NCI-H128 (cell line): ENCODE measurements around the gene TRIAP1.
A peak's percentile ranks its signal among the peaks of the same experiment; 100 is the strongest.
"Not testable (repeated sequence)": the region's sequence is repeated elsewhere in the genome, so short reads cannot be mapped to it uniquely, and the experiment has no call there.

Experiments used
- DNase-seq: peaks from one replicate; lab custom pipeline; 2025; ENCODE audit not compliant: unreplicated experiment; lab: John Stamatoyannopoulos, UW

TRIAP1 gene

DNA sequence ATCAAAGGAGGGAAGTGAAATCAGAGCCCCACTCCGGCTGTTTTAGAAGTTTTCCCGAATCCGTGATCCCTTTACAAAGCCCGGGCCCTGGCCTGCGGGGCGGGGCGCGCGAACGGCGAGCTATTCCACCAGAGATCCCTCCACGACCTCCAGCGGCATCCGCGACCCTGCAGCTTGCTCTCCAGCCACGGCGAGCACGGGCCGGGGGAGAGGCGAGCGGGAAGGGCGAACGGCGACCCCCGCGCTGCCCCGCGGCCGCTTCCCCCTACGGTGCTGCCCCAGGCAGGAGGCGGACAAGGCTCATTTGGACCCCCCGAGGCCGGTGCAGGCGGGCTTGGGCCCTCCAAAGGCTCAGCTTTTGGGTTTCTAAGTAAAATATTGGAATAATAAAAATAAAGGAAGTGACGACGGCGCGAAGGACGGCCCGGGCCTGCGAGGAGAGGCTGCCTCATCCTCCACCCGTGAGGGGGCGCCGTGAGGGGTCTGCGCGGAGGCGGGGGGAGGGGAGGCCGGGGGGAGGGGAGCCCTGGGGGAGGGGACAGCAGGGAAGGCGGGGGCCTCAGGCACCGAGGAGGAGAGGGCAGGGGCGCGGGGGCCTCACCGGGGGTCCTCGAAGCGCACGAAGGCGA lies 22.8 kb upstream of the TRIAP1 start:
- DNase-seq, result no peak

DNA sequence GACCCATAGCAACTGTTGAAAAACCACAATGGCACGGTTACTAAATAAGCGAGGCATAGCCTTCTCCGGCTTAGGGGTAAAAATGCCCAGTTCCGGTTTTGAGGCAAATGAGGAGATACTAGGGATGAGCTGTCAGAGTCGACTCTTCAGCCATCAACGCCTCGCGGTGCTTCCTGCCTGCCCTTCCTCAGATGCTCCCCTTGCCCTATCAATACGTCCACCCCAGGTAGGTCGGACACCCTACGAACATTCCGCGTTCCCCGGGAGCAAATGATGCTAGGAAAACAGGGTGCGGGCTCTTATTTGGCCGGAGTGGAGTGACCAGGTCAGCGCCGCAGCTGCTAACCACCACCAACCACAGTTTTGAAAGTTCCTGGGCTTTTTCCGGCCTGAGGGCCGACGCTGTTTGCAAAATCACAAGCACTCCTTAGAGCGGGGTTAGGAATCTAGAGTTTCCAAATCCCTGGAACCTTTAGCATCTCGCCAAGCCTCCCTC lies 22.2 kb upstream of the TRIAP1 start:
- no peak for DNase-seq

DNA sequence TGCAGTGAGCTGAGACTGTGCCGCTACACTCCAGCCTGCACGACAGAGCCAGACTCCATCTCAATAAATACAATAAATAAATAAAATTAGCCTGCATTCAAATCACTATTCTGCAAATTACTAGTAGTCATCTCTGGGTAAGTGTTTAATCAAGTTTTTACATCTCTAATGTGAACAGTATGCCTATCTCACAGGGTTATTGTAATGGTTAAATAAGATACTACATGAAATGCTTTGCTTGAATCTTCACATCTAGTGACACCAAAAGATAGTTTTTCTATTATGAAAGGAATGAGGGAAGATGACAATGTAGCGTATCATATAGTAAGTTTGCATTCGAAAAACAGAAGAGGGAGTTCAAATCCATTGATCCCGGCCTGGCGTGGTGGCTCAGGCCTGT lies 21.3 kb upstream of the TRIAP1 start:
- no peak for DNase-seq

DNA sequence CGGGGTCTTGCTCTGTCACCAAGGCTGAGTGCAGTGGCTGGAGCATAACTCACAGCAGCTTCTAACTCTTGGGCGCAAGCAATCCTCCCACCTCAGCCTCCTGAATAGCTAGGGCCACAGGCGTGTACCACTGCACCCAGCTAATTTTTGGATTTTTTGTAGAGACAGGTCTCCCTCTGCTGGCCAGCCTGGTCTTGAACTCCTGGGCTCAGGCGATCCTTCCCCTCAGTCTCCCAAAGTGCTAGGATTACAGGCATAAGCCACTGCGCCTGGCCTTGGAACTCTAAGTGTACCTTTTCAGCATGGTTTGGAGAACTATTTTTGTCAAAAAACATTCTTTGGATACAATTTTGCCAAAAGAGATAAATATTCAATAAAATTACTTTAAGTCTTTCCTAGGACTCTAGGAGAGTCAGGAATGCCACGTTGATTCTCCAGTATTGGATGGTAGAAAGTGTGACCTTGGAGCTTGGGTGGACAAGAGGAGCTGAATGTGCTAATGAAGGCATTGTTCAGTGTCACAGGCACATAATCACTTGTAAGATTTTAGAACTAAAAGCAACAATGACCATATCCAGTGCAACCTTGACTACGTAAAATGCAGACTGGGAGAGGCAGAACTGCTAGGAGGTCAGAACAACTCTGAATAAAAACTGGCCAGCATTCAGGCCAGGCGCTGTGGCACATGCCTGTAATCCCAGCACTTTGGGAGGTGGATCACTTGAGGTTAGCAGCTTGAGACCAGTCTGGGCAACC lies 20.6 kb upstream of the TRIAP1 start:
- peak; percentile 22 for DNase-seq

GRCh38 chr12:120465756-120466155 lies 19.6 kb upstream of the TRIAP1 start:
- no peak for DNase-seq

DNA sequence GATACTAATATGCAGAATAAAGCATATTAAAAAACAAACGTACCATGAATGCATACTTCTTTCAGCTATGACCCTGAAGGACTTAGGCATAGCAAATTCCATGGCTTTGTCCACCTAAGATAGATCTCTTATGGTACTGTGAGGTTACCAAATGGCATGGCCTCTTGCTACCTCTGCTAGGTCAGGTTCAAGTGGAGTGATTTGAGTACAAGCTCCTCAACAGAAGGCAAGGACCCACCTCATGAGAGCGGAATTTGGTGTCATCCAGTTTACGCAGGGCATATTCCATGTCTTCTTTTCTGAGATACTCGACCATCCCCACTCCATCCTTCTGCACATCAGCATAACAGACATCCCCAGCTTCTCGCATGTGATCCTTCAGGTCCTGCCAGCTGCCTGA lies 17.5 kb upstream of the TRIAP1 start:
- no peak for DNase-seq

DNA sequence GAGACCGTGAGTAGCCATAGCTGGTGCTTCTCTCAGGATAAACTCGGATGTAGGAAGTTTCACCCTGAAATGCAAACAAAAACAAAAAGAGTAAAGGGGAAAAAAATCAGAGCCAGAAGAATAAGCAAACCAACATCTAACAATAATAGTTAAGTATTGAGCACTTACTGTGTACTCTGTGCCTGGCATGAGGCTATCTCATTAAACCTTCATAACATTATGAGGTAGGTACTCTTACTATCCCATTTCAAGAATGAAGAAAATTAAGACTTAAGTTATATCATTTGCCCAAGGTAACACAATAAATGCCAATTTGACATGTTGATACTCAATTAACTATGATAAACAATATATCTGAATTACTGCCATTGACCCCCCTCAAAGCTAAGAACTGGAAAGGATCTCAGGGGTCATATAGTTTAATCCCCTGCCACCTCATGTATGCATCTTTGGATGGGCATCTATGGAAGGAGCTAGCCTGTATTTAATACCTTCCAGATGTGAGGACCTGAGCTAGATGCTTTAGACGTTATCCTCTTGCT lies 16.0 kb upstream of the TRIAP1 start:
- DNase-seq, result no peak

DNA sequence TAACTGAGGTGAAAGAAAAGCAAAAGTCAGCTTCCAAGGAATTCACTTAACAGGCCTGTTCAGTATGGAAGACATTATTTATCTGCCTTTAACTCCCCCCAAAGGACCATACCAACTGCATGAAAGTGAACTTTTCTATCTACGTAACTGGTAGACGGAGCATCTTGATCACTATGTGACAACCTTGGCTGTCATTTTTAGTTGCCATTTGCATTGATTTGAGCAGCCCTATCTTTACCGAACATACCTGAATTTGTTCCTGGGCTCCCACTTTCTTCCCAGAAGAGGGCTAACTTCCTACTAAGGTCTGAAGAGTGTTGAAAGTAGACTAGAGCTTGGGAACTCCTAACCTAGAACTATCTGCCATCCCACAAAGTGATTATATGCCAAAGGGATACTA lies 14.0 kb upstream of the TRIAP1 start:
- DNase-seq, result no peak

DNA sequence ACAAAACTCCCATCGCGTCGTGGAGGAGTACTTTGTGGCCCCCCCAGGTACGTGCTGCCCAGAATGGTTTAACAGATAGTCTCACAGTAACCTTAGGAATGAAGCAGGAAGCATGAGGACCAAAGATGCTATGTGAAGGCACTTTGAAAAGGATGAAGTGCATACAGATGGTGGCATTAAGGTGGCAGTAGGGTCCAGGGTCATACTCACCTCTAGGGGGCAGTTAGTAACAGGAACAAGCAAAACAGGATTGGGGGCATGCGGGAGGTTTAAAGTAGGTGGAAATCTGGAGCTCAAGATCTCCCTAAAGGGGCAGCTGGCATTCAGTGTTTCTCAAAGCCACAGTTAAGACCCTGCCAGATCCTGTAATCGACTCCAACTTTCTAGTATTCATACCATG lies 10.9 kb upstream of the TRIAP1 start:
- DNase-seq, result no peak

- no peak for DNase-seq
These were observed 9.1 kb upstream of the TRIAP1 start for GRCh38 chr12:120455302-120455701.

GRCh38 chr12:120453977-120454376 lies 7.8 kb upstream of the TRIAP1 start:
- no peak for DNase-seq

GRCh38 chr12:120453060-120453750 lies 7.0 kb upstream of the TRIAP1 start:
- DNase-seq, result no peak

DNA sequence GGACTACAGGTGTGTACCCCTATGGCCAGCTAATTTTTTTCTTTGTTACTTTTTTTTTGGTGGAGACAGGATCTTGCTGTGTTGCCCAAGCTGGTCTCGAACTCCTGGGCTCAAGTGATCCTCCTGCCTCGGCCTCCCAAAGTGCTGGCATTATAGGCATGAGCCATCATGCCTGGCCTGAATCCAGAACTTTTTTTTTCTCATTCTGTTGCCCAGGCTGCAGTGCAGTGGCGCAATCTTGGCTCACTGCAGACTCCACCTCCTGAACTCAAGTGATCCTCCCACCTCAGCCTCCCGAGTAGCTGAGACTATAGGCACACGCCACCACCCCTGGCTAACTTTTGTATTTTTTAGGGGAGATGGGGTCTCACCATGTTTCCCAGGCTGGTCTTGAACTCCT lies 6.3 kb upstream of the TRIAP1 start:
- not testable (repeated sequence) for DNase-seq

GRCh38 chr12:120447992-120448391 lies 1.8 kb upstream of the TRIAP1 start:
- DNase-seq, result no peak

- DNase-seq, result not testable (repeated sequence)
These were observed 627 bp upstream of the TRIAP1 start for GRCh38 chr12:120446844-120447178.

GRCh38 chr12:120444676-120445075 lies 1.5 kb downstream of the TRIAP1 start:
- DNase-seq, result no peak

DNA sequence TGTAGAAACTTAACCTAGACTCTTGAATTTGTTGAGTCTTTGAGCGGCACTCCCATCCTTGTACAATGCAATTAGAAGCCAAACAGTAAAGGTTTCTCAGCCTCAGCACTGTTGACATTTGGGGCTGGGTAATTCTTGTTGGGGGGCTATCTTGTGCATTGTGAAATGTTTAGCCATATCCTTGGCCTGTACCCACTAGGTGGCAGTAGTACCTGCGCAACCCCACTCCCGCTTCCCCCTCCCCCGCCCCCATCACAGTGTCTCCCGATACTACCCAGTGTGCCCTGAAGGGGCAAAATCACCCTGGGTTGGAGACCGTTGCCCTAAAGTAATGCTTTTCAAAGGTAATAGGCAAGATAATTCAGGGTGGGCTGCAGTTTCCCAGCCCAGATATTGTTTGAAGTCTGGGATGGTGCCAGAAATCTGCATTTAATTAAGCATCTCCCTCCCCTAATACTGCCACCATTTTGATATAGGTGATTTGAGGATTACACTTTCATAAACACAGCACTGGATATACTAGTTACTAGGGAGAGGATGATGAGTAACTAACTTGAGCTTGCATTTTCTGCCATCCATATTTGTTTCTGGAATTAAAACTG lies 6.4 kb downstream of the TRIAP1 start:
- DNase-seq, result peak; percentile 20

GRCh38 chr12:120438495-120439198 lies 7.5 kb downstream of the TRIAP1 start:
- no peak for DNase-seq

DNA sequence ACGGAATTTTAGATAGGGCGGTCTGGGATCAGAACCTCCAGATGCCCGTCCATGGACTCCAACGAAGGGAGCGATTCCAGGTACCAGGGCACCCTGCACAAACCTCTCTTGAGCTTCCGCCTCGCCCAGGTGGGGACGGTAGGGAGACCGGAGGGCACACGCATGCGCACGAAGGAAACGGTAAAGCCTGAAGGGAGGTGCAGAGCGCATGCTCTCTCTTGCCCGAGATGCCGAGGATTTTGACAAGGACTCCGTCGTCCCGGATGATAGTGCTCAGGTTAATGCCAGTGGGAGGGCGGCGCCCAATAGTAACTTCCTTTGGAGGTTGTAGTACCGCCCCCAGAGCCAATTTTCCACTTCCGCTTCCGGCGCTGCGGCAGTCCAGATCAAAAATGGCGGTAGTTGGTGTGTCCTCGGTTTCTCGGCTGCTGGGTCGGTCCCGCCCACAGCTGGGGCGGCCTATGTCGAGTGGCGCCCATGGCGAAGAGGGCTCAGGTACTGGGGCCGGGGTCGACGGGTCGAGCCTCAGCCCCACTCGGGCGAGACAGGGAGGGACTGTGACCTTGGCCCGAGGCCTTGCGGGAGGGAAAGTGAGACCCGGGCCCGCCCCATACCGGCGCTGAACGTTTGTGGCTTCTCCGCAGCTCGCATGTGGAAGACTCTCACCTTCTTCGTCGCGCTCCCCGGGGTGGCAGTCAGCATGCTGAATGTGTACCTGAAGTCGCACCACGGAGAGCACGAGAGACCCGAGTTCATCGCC lies 8.3 kb downstream of the TRIAP1 start, which contains the start of gene COX6A1:
Gene COX6A1 (plus strand): TSS at position 379 of the 760 bp plus-strand sequence. CDS start 14 bp downstream, at position 393.
- peak; percentile 99 for DNase-seq
